NT2/D1 (cell line): ENCODE results near the gene NR2F1-AS1.

Source experiments
- DNase-seq: peaks from one replicate; pipeline ENCODE4 v3.0.0-alpha.2; 2011; ENCODE audit warnings: low read depth, low spot score
- H3K27me3 ChIP-seq: 2 replicates; pipeline ENCODE4 v1.6.0; 2011; ENCODE audit warnings: mild to moderate bottlenecking; ENCODE audit not compliant: insufficient read length, insufficient read depth
- H3K36me3 ChIP-seq: 2 replicates; pipeline ENCODE4 v1.6.1; 2011; ENCODE audit warnings: mild to moderate bottlenecking, low read length, mixed read lengths; ENCODE audit not compliant: insufficient read depth, insufficient read length
- H3K4me1 ChIP-seq: 2 replicates; pipeline ENCODE4 v1.5.1; 2011; ENCODE audit not compliant: insufficient read depth, insufficient read length
- H3K4me3 ChIP-seq: 2 replicates; pipeline ENCODE4 v1.5.1; 2011; ENCODE audit warnings: low read depth; ENCODE audit not compliant: insufficient read length
- H3K9ac ChIP-seq: 2 replicates; pipeline ENCODE4 v1.6.0; 2011; ENCODE audit warnings: low read depth; ENCODE audit not compliant: insufficient read length
- H3K9me3 ChIP-seq: 2 replicates; pipeline ENCODE4 v1.5.1; 2011; ENCODE audit warnings: mild to moderate bottlenecking, low read length; ENCODE audit not compliant: insufficient read depth
- SUZ12 ChIP-seq: IDR thresholded peaks from 2 replicates; pipeline ENCODE4 v1.6.1; 2011; ENCODE audit not compliant: insufficient read length, insufficient read depth; ENCODE audit errors: extremely low read depth
- YY1 ChIP-seq: IDR thresholded peaks from 2 replicates; pipeline ENCODE4 v1.6.1; 2011; ENCODE audit not compliant: insufficient read length, insufficient read depth
- ZNF274 ChIP-seq: IDR thresholded peaks from 2 replicates; pipeline ENCODE4 v1.6.1; 2011; ENCODE audit warnings: mild to moderate bottlenecking, low read depth, low read length

The NR2F1-AS1 gene

DNA sequence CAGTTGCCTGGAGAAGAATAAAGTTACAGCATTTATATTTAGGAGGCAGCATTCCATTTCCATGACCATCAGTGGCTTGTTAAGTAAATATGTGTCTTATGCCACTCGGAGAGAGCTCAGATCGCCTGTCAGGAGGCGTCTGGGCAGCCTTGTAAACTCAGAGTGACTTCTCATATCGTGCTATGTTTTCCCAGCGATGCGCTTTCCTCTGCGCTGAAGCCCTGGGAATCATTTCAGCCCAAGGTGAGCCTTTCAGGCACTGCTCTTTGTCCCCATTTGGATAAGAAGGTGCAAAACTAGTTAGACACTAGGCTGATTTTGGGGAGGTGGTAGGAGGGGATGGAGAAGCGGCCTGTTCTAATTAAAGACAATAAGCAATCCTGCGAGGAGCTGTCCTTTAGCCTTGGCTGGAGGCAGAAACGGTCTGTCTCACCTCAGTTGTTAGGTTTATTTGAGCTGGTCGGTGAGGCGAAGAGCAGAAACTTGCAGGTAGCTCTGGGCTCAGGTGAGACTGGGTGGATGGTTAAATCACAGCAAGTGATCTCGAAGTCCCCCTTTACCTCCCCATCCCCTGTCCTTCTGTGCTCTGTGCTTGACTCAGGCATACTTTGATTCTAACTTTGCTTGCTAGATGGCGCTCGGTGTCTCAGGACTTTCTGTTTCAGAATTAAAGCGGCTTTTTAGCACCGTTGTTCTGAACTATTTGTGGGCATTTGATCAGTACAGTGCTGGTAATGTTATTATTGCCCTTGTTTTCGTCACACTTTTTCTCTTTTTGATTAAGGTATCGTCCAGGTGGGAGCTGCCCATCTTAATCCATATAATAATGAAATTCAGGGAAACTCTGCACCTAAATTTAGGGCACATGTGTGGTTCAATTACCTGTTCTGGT lies 26.6 kb upstream of the NR2F1-AS1 start:
- no peak overlapping the region for H3K9ac ChIP-seq
- H3K9me3 ChIP-seq, result no peaks in the 10 kb centered on the region
- peak overlapping the region; percentile 30 for H3K4me3 ChIP-seq
- H3K4me1 ChIP-seq, result no peaks in the 10 kb centered on the region
- peaks cover 98% of the 10 kb centered on the region for H3K27me3 ChIP-seq
- TF ChIP-seq ZNF274, result no peak
- TF ChIP-seq SUZ12, result no peak
- no peak for TF ChIP-seq YY1
- H3K36me3 ChIP-seq, result no peaks in the 10 kb centered on the region
- DNase-seq, result no peak

DNA sequence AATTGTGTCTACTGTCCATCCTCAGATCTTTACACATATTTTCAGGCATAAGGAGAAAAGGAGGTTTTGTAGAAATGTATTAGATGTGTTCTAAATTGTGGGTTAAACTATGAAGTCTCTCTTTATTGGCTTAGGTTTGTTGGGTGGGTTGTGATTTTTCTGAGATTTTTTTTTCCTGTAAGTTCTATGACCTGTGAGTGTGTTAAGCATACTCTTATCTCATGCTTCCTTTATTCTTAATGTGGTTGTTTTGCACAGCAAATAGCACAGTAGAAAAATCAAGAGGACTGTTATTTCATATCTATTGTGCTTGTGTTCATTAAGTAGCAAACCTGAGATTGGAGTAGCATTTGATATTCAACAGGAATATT lies 25.3 kb upstream of the NR2F1-AS1 start:
- Histone ChIP-seq H3K4me1 (no peaks in the 10 kb centered on the region), H3K4me3 (no peak overlapping the region), H3K27me3 (peaks cover 100% of the 10 kb centered on the region), H3K36me3 (no peaks in the 10 kb centered on the region), H3K9ac (no peak overlapping the region), H3K9me3 (no peaks in the 10 kb centered on the region)
- TF ChIP-seq YY1, result no peak
- TF ChIP-seq SUZ12, result no peak
- TF ChIP-seq ZNF274, result no peak
- DNase-seq, result no peak

GRCh38 chr5:93604644-93605515 lies 23.9 kb upstream of the NR2F1-AS1 start:
- H3K36me3 ChIP-seq, result no peaks in the 10 kb centered on the region
- H3K4me1 ChIP-seq, result no peaks in the 10 kb centered on the region
- H3K27me3 ChIP-seq, result peaks cover 100% of the 10 kb centered on the region
- no peak for TF ChIP-seq YY1
- TF ChIP-seq SUZ12, result no peak
- TF ChIP-seq ZNF274, result no peak
- no peaks in the 10 kb centered on the region for H3K9me3 ChIP-seq
- H3K9ac ChIP-seq, result no peak overlapping the region
- DNase-seq, result no peak
- H3K4me3 ChIP-seq, result no peak overlapping the region

GRCh38 chr5:93603793-93604643 lies 23.0 kb upstream of the NR2F1-AS1 start:
- DNase-seq, result no peak
- TF ChIP-seq ZNF274 (no peak), SUZ12 (peak; percentile 74)
- peaks cover 100% of the 10 kb centered on the region for H3K27me3 ChIP-seq
- no peaks in the 10 kb centered on the region for H3K9me3 ChIP-seq
- H3K36me3 ChIP-seq, result no peaks in the 10 kb centered on the region
- no peak overlapping the region for H3K4me3 ChIP-seq
- no peak overlapping the region for H3K9ac ChIP-seq
- H3K4me1 ChIP-seq, result no peaks in the 10 kb centered on the region

DNA sequence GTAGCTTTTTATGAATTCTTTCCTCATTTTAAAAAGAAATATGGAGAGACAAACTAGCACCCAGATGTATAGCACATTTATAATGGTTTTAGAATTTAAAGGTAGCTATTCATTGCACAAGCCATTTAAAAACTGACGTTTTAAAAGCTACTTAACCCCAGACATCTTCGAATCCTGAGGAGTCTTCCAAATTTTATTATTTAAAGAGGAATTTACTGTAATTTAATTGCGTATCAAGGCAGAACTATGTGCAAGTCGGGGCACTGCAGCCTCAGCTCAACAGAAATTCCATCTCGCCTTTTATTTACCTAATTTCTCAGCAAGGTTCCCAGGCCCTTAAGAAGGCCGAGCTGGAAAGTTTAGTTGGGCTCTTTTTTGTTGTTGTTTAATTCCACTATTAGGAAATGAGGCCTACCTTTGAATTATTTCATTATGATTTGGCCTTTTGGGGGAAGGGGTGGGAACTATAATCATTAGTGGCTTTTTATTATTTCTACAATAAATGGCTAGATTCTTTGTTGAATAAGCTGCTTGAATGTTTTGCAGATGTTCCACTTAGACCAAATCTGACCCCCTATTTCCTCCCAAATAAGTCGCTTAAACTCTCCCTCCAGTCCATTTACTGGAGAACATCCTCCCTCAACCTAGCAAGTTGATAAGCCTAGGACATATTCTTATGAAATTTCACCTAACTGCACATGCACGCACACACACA lies 22.2 kb upstream of the NR2F1-AS1 start:
- TF ChIP-seq YY1, result no peak
- TF ChIP-seq ZNF274, result no peak
- TF ChIP-seq SUZ12, result no peak
- Histone ChIP-seq H3K9me3 (no peaks in the 10 kb centered on the region), H3K27me3 (peaks cover 100% of the 10 kb centered on the region), H3K9ac (no peak overlapping the region), H3K4me3 (no peak overlapping the region), H3K4me1 (no peaks in the 10 kb centered on the region), H3K36me3 (no peaks in the 10 kb centered on the region)
- no peak for DNase-seq

GRCh38 chr5:93602241-93603077 lies 21.4 kb upstream of the NR2F1-AS1 start:
- Histone ChIP-seq H3K36me3 (no peaks in the 10 kb centered on the region), H3K9ac (no peak overlapping the region), H3K4me1 (no peaks in the 10 kb centered on the region), H3K9me3 (no peaks in the 10 kb centered on the region), H3K27me3 (peaks cover 100% of the 10 kb centered on the region), H3K4me3 (no peak overlapping the region)
- no peak for DNase-seq
- no peak for TF ChIP-seq ZNF274
- no peak for TF ChIP-seq YY1
- TF ChIP-seq SUZ12, result peak; percentile 83
